ENCODE results near the gene SDK2.

SDK2 gene, protein sequence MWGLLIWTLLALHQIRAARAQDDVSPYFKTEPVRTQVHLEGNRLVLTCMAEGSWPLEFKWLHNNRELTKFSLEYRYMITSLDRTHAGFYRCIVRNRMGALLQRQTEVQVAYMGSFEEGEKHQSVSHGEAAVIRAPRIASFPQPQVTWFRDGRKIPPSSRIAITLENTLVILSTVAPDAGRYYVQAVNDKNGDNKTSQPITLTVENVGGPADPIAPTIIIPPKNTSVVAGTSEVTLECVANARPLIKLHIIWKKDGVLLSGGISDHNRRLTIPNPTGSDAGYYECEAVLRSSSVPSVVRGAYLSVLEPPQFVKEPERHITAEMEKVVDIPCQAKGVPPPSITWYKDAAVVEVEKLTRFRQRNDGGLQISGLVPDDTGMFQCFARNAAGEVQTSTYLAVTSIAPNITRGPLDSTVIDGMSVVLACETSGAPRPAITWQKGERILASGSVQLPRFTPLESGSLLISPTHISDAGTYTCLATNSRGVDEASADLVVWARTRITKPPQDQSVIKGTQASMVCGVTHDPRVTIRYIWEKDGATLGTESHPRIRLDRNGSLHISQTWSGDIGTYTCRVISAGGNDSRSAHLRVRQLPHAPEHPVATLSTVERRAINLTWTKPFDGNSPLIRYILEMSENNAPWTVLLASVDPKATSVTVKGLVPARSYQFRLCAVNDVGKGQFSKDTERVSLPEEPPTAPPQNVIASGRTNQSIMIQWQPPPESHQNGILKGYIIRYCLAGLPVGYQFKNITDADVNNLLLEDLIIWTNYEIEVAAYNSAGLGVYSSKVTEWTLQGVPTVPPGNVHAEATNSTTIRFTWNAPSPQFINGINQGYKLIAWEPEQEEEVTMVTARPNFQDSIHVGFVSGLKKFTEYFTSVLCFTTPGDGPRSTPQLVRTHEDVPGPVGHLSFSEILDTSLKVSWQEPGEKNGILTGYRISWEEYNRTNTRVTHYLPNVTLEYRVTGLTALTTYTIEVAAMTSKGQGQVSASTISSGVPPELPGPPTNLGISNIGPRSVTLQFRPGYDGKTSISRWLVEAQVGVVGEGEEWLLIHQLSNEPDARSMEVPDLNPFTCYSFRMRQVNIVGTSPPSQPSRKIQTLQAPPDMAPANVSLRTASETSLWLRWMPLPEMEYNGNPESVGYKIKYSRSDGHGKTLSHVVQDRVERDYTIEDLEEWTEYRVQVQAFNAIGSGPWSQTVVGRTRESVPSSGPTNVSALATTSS (N-terminal part only)

DNA sequence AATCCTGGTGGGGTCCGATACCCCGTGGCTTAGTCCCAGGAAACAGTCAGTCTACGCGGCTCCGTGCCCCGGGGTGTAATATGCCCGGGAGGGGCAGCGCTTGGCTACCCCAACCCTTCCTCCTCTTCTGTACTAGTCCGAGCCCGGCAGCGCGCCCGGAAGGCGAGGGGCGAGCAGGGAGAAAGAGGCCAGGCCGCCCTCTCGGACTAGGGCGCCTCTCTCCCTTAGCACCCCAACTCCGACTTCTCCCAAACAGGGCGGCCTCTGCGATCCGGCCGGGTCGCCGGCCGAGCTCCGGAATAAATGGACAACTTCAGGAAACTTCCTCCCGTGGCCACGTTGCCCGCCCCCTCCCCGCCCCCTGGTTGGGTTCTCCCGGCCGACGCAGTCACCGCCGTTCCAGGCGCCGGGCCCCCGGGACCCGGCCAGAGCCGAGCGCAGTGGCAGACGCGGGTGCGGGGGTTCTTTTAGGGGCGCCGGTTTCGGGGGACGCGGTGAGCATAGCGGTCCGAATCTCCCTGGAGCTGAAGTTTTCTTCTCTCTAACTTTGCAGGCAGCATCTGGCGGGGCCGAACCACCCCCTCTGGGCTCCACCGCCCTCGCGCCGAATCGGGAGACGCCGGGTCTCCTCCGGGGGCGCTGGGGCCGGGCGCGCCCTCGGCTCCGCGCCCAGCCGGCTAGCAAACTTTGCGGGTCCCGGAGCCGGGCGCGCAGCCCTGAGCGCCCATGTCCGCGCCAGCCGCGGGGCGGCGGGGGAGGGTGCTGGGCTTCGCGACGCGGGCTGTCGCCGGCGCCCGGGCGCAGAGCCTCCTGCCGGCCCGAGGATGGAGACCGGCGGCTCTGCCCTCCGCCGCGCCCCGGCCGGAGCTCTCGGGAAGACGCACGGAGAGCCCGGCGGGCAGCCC, at the start of gene SDK2:
Gene SDK2 (minus strand): TSS at position 301 of the 905 bp plus-strand sequence. CDS start 357 bp downstream, outside the sequence.
- DNase-seq, result no peak

DNA sequence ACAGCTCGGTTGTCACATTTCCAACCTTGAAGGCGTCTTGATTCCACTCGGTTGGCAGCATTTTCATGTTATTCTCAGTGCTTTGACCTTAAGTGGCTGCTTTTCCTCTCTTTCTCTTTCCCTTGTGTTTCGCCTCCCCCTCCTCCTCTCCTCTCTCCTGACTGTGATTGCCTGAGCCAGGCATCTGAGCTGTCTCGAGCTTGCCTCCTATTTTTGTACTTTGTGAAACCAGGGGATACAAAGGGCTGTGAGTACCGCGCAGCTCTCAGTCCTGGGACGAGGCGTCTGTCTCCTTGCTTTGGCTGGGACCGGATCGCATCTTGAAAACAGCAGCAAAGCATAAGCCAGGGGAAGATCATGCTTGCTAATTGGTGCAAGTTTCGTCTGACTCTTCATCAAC, 48.8 kb upstream of the SDK2 start:
- no peak for DNase-seq

DNA sequence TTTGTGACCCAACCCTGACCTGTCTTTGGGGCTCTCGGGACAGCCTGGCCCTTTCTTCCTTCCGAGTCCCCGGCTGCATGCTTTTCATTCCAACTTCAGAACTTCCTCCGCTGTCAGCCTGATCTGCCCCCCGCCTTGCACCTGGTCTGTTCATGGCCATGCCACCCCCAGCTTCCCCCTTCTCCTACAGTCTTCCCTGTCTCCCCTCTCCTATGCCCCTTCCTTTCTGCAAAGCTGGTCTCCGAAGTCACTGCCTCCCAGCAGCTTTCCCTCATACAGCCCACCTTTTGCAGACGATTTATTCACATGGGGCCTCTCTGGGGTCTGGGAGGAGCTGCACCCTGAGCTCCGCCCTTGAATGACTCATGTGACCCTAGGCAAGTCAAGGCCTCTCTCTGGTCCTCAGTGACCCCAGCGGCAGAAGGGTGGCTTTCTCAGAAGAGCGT, 47.1 kb upstream of the SDK2 start:
- no peak for DNase-seq

DNA sequence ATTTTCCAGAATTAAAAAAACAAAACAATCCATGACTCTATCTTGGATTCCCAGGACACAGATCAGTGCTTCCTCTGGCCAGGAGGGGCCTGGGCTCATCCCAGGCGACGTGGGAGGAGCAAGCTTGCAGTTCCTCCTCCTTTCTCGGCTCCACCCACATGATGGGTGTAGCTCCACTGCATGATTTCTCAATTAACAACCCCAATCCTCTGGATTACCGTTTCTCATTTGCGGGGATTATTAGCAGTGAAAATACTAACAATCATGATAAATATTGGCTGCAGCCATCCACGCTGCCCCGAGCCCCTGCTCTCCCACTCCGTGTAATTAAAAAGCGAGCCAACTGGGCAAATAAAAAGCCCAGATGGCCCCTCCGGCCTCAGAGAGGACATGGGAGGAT, 46.4 kb upstream of the SDK2 start:
- no peak for DNase-seq

DNA sequence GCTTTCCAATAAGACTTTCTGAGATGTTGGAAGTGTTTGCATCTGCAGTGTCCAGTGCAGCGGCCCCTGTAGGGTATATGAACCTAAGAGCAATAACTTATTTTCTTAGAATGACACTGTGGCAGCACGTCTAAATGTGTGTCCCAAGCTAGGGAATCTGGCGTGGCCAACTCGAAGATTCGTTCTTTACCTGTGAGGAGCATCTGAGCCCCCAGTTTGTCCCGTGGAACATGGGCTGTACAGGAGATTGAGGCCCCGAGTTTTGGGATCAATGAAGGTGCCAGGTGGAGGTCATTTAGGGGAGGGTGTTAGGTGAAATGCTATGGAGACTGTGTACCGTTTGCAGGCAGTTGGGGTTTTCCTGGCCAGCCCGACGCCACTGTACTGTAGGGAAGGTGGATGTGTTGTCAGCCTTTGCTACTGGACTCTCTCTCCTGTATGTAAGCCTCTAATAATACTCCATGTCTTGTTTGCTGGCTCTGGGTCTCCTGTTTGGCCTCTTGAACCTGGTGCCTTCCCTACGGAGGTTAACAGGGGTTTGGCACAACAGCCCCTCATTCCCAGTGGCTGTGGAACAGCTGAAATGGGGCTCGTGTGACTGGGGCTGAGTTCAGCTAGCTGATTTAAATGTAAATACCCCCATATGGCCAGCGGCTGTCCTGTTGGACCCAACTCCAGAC, 45.5 kb upstream of the SDK2 start:
- no peak for DNase-seq

DNA sequence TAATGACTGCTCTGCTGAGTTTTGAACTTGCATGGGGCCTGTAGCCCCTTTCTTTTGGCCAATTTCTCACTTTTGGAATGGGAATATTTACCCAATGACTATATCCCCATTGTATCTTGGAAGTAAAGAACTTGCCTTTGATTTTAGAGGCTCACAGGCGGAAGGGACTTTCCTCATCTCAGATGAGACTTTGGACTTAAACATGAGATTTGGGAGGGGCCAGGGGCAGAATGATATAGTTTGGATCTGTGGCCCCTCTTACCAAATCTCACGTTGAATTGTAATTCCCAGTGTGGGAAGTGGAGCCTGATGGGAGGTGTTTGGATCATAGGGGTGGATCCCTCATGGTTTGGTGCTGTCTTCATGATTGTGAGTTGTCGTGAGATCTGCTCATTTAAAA, 42.7 kb upstream of the SDK2 start:
- DNase-seq, result no peak

DNA sequence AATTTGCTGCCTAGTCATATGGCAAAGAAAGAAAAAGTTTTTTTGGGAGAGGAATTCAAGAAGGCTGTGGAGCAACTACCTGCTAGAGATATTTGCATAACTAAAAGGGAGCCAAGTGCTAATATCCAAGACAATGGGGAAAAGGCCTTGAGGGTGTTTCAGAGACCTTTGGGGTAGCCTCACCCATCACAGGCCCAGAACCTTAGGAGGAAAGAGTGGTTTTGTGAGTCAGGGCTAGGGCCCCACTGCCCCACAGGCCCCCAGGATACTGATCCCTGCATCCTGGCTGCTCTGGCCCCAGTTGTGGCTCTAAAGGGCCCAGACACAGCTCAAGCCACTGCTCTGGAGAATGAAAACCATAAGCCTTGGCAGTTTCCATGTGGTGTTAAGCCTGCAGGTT, 41.9 kb upstream of the SDK2 start:
- DNase-seq, result no peak

DNA sequence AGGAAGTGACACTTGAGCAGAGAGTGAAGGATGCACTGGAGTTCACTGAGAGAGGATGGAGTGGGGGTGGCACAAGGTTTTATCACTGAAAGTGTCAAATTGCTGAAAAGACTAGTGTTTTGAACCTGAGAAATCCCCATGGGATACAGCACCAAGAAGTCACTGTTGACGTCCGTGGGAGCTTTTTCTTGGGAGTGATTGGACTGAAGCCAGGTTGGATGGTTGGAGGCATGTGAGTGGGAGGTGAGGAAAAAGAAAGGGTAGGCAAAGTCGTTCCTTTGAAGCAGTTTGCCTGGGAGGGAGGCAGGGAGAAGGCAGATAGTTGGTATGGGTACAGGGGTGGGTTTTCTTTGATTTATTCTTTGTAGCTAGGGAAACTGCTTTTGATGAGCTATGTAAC, 39.9 kb upstream of the SDK2 start:
- DNase-seq, result no peak

DNA sequence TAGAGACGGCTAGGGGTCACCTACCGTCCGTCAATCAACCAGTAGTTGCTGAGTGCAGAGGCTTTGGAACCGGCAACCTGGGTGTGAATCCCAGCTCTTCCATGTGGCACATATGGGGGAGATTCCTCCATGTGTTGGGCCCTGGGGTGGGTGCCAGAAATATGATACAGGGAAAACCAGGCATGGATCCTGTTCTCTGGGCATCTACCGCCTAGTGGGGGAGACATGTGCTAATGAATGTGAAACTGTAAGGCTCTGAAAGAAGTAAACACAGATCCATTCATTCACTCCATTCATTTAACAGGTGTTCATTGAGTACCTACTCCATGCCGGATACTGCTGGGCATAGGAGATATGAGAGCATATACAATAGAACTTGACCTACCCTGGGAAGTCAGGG, 39.5 kb upstream of the SDK2 start:
- no peak for DNase-seq

DNA sequence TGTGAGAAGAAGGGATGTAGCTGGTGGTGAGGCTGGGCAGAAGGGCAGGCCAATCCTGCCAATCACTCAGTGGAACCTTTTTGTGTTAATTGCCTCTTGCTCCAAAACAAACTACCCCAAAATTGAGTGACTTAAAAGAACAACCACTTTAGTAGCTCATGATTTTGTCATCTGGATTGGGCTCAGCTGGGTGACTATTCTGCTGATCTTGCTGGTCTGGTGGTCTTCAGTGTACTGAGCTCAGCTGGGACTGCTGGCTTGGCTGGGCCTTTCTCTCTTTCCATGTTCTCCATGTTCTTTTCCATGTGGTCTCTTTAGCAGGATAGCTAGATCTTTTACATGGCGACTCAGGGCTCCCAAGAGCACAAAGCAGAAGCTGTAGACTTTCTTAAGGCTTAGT, 37.7 kb upstream of the SDK2 start:
- no peak for DNase-seq

DNA sequence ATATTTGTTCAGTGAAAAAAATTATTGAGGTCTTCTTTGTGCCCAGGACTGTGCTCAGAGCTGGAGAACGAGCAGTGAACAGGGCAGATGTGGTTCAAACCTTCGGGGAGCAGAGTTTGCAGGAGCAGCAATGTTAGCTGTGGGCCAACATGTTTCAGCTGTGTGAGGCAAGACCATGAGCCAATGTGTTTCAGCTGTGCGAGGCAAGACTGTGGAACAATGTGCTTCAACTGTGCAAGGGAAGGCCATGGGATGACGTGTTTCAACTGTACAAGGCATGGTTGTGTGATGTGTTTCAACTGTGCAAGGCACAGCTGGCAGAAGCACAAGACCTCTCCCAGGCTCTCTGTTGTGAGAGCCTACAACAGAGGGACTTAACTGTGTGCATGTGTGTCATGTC, 35.2 kb upstream of the SDK2 start:
- no peak for DNase-seq

DNA sequence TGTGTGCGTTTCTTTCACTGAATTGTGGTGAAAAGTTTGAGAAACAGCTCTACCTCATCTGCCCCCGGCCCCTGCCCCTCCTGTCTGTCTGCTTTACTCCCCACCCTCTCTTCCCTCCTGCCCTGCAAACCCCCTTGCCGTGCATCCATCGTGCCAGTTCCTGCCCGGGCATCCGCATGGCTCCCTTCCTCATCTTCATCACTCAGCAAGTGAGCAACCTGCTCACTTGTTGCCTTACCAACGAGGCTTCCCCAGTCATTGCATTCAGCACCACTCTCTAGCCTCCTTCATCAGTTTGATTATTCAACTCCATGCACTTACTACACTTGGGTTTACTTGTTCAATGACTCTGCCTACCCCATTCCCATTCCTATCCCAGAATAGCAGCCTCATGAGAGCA, 34.8 kb upstream of the SDK2 start:
- DNase-seq, result no peak

DNA sequence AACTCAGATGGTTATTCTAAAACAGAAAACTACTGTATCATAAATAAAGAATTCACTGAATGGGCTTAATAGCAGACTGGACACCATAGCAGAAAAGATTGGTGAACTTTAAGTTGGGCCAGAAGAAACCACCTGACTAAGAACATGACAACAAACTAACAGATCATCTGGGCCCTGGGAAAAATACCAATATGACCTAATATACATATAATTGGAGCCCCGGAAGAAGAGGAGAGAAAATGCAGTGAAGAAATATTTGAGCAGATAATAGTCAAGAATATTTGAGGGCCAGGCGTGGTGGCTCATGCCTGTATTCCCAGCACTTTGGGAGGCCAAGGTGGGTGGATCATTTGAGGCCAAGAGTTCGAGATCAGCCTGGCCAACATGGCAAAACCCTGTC, 25.5 kb upstream of the SDK2 start:
- no peak for DNase-seq

DNA sequence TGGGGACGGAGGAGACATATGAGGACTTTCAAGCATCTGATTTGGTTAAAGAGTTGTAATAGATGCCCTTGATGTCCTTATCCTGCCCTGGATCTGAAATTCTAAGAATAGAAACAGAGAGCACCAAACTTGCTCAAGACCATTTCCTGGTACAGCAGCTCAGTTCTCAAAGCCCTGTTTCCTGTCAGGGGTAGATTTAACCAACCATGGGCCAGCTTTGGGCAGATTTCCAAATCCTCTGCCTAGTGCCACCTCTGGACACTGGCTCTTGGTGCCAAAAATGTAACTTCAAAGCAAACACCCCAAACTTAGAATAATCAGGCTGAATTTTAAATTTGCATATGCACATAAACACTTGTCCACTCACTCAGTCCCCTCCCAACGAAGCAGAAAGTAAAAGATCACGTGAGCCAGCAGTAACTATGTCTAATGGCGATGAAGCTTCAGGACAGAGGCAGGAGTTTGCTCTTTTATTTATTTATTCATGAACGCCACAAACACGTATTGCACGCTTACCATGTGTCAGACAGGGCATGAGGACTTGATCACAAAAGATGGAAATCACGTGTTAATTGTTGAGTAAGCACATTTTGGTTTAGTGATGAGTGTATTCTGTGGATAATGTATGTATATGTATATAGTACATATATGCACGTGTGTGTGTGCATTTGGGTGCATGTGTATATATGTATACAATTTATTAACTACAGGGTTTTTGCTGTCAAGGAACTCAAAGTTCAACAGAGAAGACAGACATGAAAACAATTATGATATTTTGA, 23.1 kb upstream of the SDK2 start:
- no peak for DNase-seq

DNA sequence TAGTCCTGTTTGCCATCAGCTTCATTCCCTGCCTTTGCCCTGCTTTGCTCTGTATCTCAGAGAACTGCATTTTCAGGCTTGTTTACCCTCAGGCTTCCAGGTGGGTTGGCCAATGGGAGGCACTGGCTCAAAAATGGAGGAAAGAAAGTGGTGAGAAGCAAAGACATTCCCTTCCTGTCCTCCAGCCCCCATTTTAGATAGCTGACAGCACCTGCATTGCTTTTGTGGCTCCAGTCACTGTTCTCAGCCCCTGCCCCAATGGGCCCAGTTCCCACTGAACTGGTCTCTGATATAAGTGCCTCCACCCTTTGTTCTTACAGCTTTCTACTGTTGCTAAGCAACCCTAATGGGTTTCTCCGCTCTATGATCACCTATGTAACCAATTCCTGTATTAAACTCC, 19.4 kb upstream of the SDK2 start:
- DNase-seq, result no peak

DNA sequence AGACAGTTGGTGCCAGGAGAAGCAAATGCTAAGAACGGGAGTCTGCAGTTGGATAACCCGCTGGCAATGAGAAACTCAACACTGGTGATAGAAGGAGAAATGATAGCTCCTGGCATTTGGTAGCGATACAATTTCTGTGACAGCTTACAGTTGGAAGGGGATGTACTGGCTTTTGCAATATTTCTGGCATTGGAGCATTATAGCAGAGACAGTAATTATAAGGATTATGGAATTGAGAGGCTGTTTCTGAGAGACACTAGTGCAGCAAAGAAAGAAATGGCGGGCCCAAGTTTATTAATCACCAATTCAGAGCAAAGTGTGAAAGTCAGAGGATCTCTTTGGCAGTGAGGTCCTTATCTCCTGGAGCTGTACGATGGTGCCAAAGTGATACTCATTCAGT, 16.1 kb upstream of the SDK2 start:
- no peak for DNase-seq

DNA sequence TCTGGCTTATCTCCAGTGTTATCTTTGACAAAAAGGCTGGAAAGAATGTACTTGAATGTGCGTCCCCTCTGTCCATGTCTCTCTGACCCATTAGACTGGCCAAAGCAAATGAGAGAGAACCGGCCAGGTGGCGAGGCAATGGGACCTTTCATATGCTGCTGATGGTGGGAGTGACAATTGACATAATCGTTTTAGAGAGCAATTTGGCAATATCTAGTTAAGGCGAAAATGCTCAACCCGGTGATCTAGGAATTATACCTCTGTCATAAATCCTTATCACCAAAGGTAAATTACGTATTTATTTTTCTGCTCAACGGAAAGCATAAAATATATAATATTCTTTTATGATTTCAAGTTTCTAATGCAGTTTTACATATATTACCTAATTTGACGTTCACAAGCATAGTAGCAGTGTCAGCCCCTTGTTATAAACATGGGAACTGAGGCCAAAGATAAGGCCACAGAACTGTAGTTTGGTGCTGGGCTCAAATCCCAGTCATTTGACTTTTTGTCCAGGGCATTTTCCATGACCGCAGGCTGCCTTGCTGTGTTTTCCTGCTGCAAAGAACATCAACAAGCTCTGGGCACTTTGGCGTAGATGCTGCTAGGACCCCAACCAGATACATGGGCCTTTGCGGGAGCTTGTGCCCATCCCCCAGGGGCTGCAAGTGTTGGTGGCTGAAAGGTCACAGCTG, 14.7 kb upstream of the SDK2 start:
- no peak for DNase-seq

DNA sequence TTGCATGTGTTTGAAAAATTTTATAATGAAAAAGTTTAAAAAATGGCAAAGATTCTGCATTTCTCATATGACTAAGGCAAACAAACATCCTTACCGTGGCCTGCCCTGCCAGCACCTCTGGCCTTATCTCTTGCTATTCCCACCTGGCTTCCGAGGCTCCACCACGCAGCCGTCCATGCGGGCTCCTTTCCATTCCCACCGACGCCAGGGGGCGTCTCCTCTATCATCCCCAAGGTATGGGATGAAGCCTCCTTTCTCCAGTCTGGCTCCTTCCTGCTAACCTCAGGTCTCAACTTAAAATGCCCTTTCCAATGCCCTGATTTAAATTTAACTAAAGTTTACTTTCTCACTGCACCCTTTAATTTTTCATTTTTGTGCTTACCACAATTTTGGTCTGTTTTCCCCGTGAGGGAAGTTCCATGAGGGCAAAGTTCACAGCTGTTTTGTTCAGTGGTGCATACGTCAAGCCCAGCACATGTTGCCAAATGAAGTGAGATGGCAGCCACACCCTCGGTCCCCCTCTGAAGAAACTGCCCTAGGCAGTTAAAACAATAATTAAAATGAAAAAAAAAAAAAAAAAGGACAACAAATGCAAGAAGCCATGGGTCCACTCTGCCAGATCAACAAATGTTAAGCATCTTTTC, 13.3 kb upstream of the SDK2 start:
- DNase-seq, result no peak

DNA sequence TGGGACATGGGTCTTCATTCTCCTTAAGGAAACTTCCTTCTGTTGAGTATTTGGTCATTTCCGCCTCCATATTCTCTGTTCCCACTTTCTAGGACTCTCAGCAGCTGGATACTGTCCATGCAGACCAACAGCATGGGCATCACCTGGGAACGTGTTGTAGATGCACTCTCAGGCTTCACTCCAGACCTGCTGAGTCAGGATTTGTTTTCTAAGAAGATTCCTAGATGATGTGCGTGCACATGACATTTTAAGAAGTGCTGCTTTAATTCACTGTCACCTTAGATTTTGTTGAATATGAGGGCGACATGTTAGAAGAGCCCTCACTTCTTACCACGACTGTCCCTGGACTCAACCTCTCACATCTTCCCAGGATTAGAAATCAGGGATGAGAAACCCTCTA, 10.0 kb upstream of the SDK2 start:
- no peak for DNase-seq

DNA sequence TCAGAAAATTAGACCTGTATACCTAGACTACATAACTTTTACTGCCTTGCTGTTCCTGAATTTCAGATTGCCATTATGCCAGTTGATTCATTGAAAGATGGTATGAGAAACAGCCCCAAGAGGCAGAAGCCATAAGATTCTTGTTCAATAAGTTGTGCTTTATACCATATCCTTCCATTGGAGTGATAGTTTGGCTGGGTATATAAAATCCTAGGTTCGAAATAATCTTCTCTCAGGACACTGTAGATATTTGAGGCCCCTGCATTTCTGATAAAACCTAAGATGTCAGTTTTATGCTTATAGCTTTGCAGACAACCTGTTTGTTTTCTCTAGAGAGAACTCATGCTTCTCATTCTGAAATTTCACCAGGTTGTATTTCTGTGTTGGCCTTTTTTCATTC, 9.6 kb upstream of the SDK2 start:
- DNase-seq, result no peak
